Endodermal cell (in vitro differentiated cells): Measurements from ENCODE around the gene ADK. TPM values are rescaled to one million over a fixed set of nuclear protein-coding genes. Genes with fewer than 3 reads are reported as not detected.

Source experiments
- DNase-seq: peaks from one replicate; pipeline ENCODE4 v3.0.0-alpha.2; 2017
- H3K27ac ChIP-seq: 2 replicates; pipeline ENCODE4 v1.5.1; 2013; ENCODE audit warnings: mild to moderate bottlenecking, low read depth, low read length, moderate library complexity
- H3K27me3 ChIP-seq: 2 replicates; pipeline ENCODE4 v1.6.1; 2013; ENCODE audit warnings: mild to moderate bottlenecking, low read length, moderate library complexity; ENCODE audit not compliant: insufficient read depth, control insufficient read depth, poor library complexity, severe bottlenecking
- H3K36me3 ChIP-seq: 2 replicates; pipeline ENCODE4 v1.7.0; 2013; ENCODE audit warnings: mild to moderate bottlenecking, low read length, moderate library complexity; ENCODE audit not compliant: control insufficient read depth, insufficient read depth
- H3K4me1 ChIP-seq: one replicate; pipeline ENCODE4 v1.7.0; 2013; ENCODE audit warnings: low read length; ENCODE audit not compliant: control insufficient read depth, insufficient read depth
- H3K4me3 ChIP-seq: 2 replicates; pipeline ENCODE4 v1.5.1; 2013; ENCODE audit warnings: mild to moderate bottlenecking, low read length, moderate library complexity
- H3K9ac ChIP-seq: 2 replicates; pipeline ENCODE4 v1.6.1; 2013; ENCODE audit warnings: mild to moderate bottlenecking, low read length, moderate library complexity; ENCODE audit not compliant: poor library complexity, severe bottlenecking; ENCODE audit errors: extremely low read depth
- H3K9me3 ChIP-seq: 2 replicates; pipeline ENCODE4 v1.6.1; 2013; ENCODE audit warnings: mild to moderate bottlenecking, low read length, moderate library complexity; ENCODE audit not compliant: control insufficient read depth
- H3K27ac Mint-ChIP-seq: 2 replicates; pipeline ENCODE4 v1.8.0; 2020; ENCODE audit warnings: mixed read lengths
- H3K27me3 Mint-ChIP-seq: 2 replicates; pipeline ENCODE4 v1.8.0; 2021; ENCODE audit warnings: mild to moderate bottlenecking, mixed read lengths; ENCODE audit not compliant: insufficient read depth
- H3K36me3 Mint-ChIP-seq: 2 replicates; pipeline ENCODE4 v1.8.0; 2020; ENCODE audit warnings: low read depth, mixed read lengths
- H3K4me1 Mint-ChIP-seq: 2 replicates; pipeline ENCODE4 v1.8.0; 2020; ENCODE audit warnings: mixed read lengths
- H3K4me3 Mint-ChIP-seq: 2 replicates; pipeline ENCODE4 v1.8.0; 2020; ENCODE audit warnings: mild to moderate bottlenecking, moderate library complexity, mixed read lengths
- H3K9me3 Mint-ChIP-seq: 2 replicates; pipeline ENCODE4 v1.8.0; 2020; ENCODE audit warnings: mild to moderate bottlenecking, mixed read lengths
- CTCF ChIP-seq: fragments of 200-600 bp; sonication (generic); conservative IDR thresholded peaks from 2 replicates; pipeline ENCODE4 v1.5.0; 2021; ENCODE audit warnings: antibody characterized with exemption, mild to moderate bottlenecking
- WGBS, 2 experiments: methylation state at CpG; one replicate each; pipeline versions ENCODE4 v1.1.5 to v1.1.7; 2013; ENCODE audit warnings: missing lambda C conversion rate in 2 of 2, mixed read lengths in 1 of 2; ENCODE audit not compliant: insufficient coverage in 1 of 2, insufficient read length in 1 of 2; 5-methylcytosine and 5-hydroxymethylcytosine counted together
- total RNA-seq, 2 donors: library from RNA; stranded (reverse); fragmentation: NEBNext Ultra II Directional in 1 of 2; extraction: Animal tissue kit (Norgen Biotek cat#: 25700) in 1 of 2; gene quantifications; 2 replicates in 1 of 2; 3 replicates in 1 of 2; pipeline ENCODE4 v1.2.1, GENCODE V29; 2021

ADK gene
- total RNA-seq, 2 donors from 2014 or later: 23.6 to 36.7 TPM

DNA sequence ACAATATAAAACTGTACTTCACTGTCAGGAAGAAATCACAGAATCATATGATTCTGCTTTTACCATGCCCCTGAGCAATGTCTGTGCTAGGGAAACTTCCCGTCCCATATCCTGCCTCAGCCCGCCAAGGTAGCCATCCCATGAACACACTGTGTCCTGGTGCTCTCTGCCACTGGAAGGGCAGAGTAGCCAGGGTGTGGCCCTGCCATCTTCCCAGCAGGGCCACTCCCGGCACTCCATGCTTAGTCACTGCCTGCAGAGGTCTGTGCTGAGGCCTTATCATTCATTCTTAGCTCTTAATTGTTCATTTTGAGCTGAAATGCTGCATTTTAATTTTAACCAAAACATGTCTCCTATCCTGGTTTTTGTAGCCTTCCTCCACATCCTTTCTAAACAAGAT, 32.2 kb upstream of the ADK start:
- peaks cover 80% of the 10 kb centered on the region for H3K36me3 Mint-ChIP-seq
- peak overlapping the region; percentile 83 for H3K27ac Mint-ChIP-seq
- peaks cover 6% of the 10 kb centered on the region for H3K4me1 Mint-ChIP-seq
- Histone ChIP-seq H3K4me1 (peaks cover 4% of the 10 kb centered on the region), H3K9me3 (no peaks in the 10 kb centered on the region), H3K36me3 (peaks cover 98% of the 10 kb centered on the region), H3K9ac (no peak overlapping the region), H3K27ac (no peak overlapping the region), H3K4me3 (no peak overlapping the region), H3K27me3 (no peaks in the 10 kb centered on the region)
- no peak overlapping the region for H3K4me3 Mint-ChIP-seq
- TF ChIP-seq CTCF: no peak
- WGBS, 2 experiments: 90 to 96% methylated on average over 2 to 3 of the region's 3 CpGs
- no peak for DNase-seq
- H3K9me3 Mint-ChIP-seq: no peaks in the 10 kb centered on the region
- H3K27me3 Mint-ChIP-seq: no peaks in the 10 kb centered on the region

GRCh38 chr10:74120911-74121310, 30.1 kb upstream of the ADK start:
- Histone ChIP-seq H3K4me3 (no peak overlapping the region), H3K9me3 (no peaks in the 10 kb centered on the region), H3K27ac (no peak overlapping the region), H3K4me1 (peaks cover 4% of the 10 kb centered on the region), H3K9ac (no peak overlapping the region), H3K36me3 (peaks cover 99% of the 10 kb centered on the region), H3K27me3 (no peaks in the 10 kb centered on the region)
- peaks cover 6% of the 10 kb centered on the region for H3K4me1 Mint-ChIP-seq
- WGBS, 2 experiments: 82 to 92% methylated on average over 1 of the region's 1 CpG
- DNase-seq: no peak
- H3K9me3 Mint-ChIP-seq: no peaks in the 10 kb centered on the region
- H3K36me3 Mint-ChIP-seq: peaks cover 77% of the 10 kb centered on the region
- no peaks in the 10 kb centered on the region for H3K27me3 Mint-ChIP-seq
- TF ChIP-seq CTCF: no peak
- H3K4me3 Mint-ChIP-seq: no peak overlapping the region
- no peak overlapping the region for H3K27ac Mint-ChIP-seq

DNA sequence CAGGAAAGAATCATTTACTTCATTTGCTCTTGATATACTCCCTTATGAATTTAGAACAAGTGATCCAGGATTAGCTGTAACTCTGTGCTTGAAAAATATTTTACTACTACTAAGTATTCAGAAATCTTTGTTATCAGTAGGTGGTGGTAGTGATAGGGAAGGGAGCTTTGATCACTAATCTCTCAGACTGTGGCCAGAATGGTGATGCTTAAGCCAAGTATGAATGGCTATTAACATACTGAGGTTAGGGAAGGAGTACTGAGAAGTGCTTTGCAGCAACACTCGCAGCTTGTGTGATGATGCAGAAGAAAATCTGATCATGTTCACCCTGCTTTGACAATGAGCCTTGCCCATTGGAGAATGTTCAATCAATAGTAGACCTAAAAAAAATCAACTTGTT, 29.7 kb upstream of the ADK start:
- Mint-ChIP-seq H3K36me3 (peaks cover 77% of the 10 kb centered on the region), H3K9me3 (no peaks in the 10 kb centered on the region), H3K4me1 (peaks cover 6% of the 10 kb centered on the region), H3K4me3 (no peak overlapping the region), H3K27me3 (no peaks in the 10 kb centered on the region), H3K27ac (no peak overlapping the region)
- Histone ChIP-seq H3K9me3 (no peaks in the 10 kb centered on the region), H3K4me3 (no peak overlapping the region), H3K36me3 (peaks cover 99% of the 10 kb centered on the region), H3K9ac (no peak overlapping the region), H3K4me1 (peaks cover 4% of the 10 kb centered on the region), H3K27me3 (no peaks in the 10 kb centered on the region), H3K27ac (no peak overlapping the region)
- WGBS, 2 experiments: 86 to 89% methylated on average over 1 of the region's 1 CpG
- no peak for DNase-seq
- no peak for TF ChIP-seq CTCF
